IMR-90 (cell line): ENCODE measurements around the gene SH3TC1.

Source experiments
- MXI1 ChIP-seq: IDR thresholded peaks from 2 replicates; pipeline ENCODE4 v1.6.1; 2012; ENCODE audit warnings: low read depth, mild to moderate bottlenecking, low read length, moderate library complexity, borderline replicate concordance
- TF ChIP-seq, protein P1 (sequence below): conservative IDR thresholded peaks from 2 replicates; pipeline ENCODE4 v1.5.1; 2012; ENCODE audit warnings: mild to moderate bottlenecking, low read depth, low read length, improper control_type of control experiment

DNA sequence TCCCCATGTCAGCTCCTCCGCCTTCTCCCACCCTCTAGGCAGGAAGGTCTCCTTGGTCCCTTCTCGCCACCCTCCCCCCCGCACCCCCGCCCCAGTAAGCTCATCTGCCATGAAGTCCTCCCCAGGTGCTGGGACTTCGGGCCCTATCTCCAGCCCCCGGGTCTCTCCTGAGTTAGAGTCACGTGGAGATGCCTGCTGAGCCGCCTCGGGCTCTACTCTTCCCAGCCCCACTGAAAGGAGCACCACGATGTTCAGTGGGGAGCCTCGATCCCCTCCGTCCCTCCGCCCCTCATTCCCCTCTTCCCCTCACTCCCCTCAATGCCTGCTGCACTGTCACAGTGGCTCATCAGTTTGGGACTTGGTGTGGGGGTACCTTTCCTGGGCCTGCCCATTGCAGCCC is 74.4 kb downstream of the SH3TC1 start:
- TF ChIP-seq, protein P1, sequence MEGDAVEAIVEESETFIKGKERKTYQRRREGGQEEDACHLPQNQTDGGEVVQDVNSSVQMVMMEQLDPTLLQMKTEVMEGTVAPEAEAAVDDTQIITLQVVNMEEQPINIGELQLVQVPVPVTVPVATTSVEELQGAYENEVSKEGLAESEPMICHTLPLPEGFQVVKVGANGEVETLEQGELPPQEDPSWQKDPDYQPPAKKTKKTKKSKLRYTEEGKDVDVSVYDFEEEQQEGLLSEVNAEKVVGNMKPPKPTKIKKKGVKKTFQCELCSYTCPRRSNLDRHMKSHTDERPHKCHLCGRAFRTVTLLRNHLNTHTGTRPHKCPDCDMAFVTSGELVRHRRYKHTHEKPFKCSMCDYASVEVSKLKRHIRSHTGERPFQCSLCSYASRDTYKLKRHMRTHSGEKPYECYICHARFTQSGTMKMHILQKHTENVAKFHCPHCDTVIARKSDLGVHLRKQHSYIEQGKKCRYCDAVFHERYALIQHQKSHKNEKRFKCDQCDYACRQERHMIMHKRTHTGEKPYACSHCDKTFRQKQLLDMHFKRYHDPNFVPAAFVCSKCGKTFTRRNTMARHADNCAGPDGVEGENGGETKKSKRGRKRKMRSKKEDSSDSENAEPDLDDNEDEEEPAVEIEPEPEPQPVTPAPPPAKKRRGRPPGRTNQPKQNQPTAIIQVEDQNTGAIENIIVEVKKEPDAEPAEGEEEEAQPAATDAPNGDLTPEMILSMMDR = no peak
- TF ChIP-seq MXI1 = no peak
